ENCODE data around the gene LXN.

The LXN gene

GRCh38 chr3:158672215-158673176 lies at the start of gene LXN:
Gene LXN, minus strand, starts transcription at chr3:158672648. Its CDS starts 170 bp downstream, at chr3:158672478.
- H3K9me3 ChIP-seq (ENCODE audit: severe bottlenecking) = no peaks in the 10 kb centered on the region
- H3K27me3 ChIP-seq (ENCODE audit: insufficient read depth, low read depth, severe bottlenecking) = no peaks in the 10 kb centered on the region
- peak; percentile 53 for TF ChIP-seq CTCF (IDR thresholded peaks at IDR 0.05; ENCODE audit: low read depth, low read length)
- peaks cover 7% of the 10 kb centered on the region; the same call in 1 of the 2 replicates for H3K36me3 ChIP-seq
- no peak within 1 kb of the TSS for H3K27ac ChIP-seq
- H3K4me3 ChIP-seq (ENCODE audit: low read depth, low read length) = peak within 1 kb of the TSS; percentile 15
- peak; percentile 75 for DNase-seq

GRCh38 chr3:158722108-158722507 lies 49.7 kb upstream of the LXN start:
- H3K27me3 ChIP-seq (ENCODE audit: insufficient read depth, low read depth, severe bottlenecking) = no peaks in the 10 kb centered on the region
- no peak for TF ChIP-seq CTCF (IDR thresholded peaks at IDR 0.05; ENCODE audit: low read depth, low read length)
- DNase-seq = no peak
- no peak overlapping the region for H3K27ac ChIP-seq
- H3K9me3 ChIP-seq (ENCODE audit: severe bottlenecking) = no peaks in the 10 kb centered on the region
- H3K36me3 ChIP-seq = no peaks in the 10 kb centered on the region
- H3K4me3 ChIP-seq (ENCODE audit: low read depth, low read length) = no peak overlapping the region

GRCh38 chr3:158718490-158719170 lies 46.2 kb upstream of the LXN start:
- Histone ChIP-seq H3K4me3 (ENCODE audit: low read depth, low read length) (no peak overlapping the region), H3K9me3 (ENCODE audit: severe bottlenecking) (no peaks in the 10 kb centered on the region), H3K36me3 (no peaks in the 10 kb centered on the region), H3K27me3 (ENCODE audit: insufficient read depth, low read depth, severe bottlenecking) (no peaks in the 10 kb centered on the region), H3K27ac (no peak overlapping the region)
- DNase-seq = no peak
- TF ChIP-seq CTCF (IDR thresholded peaks at IDR 0.05; ENCODE audit: low read depth, low read length) = no peak

- Histone ChIP-seq H3K4me3 (ENCODE audit: low read depth, low read length) (no peak overlapping the region), H3K27ac (no peak overlapping the region)
Observed at GRCh38 chr3:158717576-158717975, 45.1 kb upstream of the LXN start.

GRCh38 chr3:158713094-158713499 lies 40.6 kb upstream of the LXN start:
- no peak for DNase-seq
- TF ChIP-seq CTCF (IDR thresholded peaks at IDR 0.05; ENCODE audit: low read depth, low read length) = no peak
- no peak overlapping the region for H3K27ac ChIP-seq

More at GRCh38 chr3:158717576-158717975, 45.1 kb upstream of the LXN start:
- H3K9me3 ChIP-seq (ENCODE audit: severe bottlenecking) = no peaks in the 10 kb centered on the region
- no peaks in the 10 kb centered on the region for H3K36me3 ChIP-seq
- no peak for TF ChIP-seq CTCF (IDR thresholded peaks at IDR 0.05; ENCODE audit: low read depth, low read length)
- DNase-seq = no peak
- H3K27me3 ChIP-seq (ENCODE audit: insufficient read depth, low read depth, severe bottlenecking) = no peaks in the 10 kb centered on the region

More at GRCh38 chr3:158713094-158713499, 40.6 kb upstream of the LXN start:
- H3K36me3 ChIP-seq = no peaks in the 10 kb centered on the region; the same call in 1 of the 2 replicates
- no peaks in the 10 kb centered on the region for H3K9me3 ChIP-seq (ENCODE audit: severe bottlenecking)
- H3K27me3 ChIP-seq (ENCODE audit: insufficient read depth, low read depth, severe bottlenecking) = no peaks in the 10 kb centered on the region
- H3K4me3 ChIP-seq (ENCODE audit: low read depth, low read length) = no peak overlapping the region
